Measurements from ENCODE around the gene HLX. TPM values are rescaled to one million over a fixed set of nuclear protein-coding genes. Genes with fewer than 3 reads are reported as not detected.

The HLX gene
- total and polyA plus RNA-seq, 7 donors = 3.2 to 11.6 (median 4.3) TPM

- TF ChIP-seq CTCF (IDR thresholded peaks at IDR 0.05) = no peak
- no peaks in the 10 kb centered on the region for H3K36me3 ChIP-seq (ENCODE audit: insufficient read depth in 1 of 2, low read depth in 1 of 2)
- ATAC-seq (no peak), DNase-seq (no peak)
- no peak overlapping the region for H3K27ac ChIP-seq
- H3K27me3 ChIP-seq (ENCODE audit: insufficient read depth in 3 of 3, low read length in 2 of 3) = no peaks in the 10 kb centered on the region
- no peaks in the 10 kb centered on the region for H3K9me3 ChIP-seq
- peaks cover 11% of the 10 kb centered on the region for H3K4me1 ChIP-seq
- no peak overlapping the region for H3K4me3 ChIP-seq
- intact Hi-C loops (cut with DNase I) = loop anchor here (2.0 to 10.0 kb wide), 4 partner anchors 329 to 1582 kb away; no protein-coding TSS in a partner anchor
- 80 to 85% (median 84%) methylated on average over 2 of the region's 2 CpGs for WGBS, 3 donors
These were observed 6.2 kb upstream of the HLX start for GRCh38 chr1:220873087-220873486.

GRCh38 chr1:220873868-220874655 is 5.2 kb upstream of the HLX start:
- H3K27me3 ChIP-seq (ENCODE audit: insufficient read depth in 3 of 3, low read length in 2 of 3) = no peaks in the 10 kb centered on the region
- intact Hi-C loops (cut with DNase I) = loop anchor here (2.0 to 10.0 kb wide), 4 partner anchors 328 to 1581 kb away; no protein-coding TSS in a partner anchor
- H3K4me1 ChIP-seq = peaks cover 11% of the 10 kb centered on the region
- H3K9me3 ChIP-seq = no peaks in the 10 kb centered on the region
- H3K36me3 ChIP-seq (ENCODE audit: insufficient read depth in 1 of 2, low read depth in 1 of 2) = no peaks in the 10 kb centered on the region
- H3K27ac ChIP-seq = no peak overlapping the region
- no peak overlapping the region for H3K4me3 ChIP-seq
- ATAC-seq (peak in 3 of 4 donors; percentile 28 to 50 (median 46)), DNase-seq (peak in 1 of 2 donors; percentile 42)
- 25 to 31% (median 29%) methylated on average over 8 of the region's 8 CpGs for WGBS, 3 donors
- TF ChIP-seq CTCF (IDR thresholded peaks at IDR 0.05) = peak; percentile 65

GRCh38 chr1:220875260-220875659 is 4.0 kb upstream of the HLX start:
- no peak for TF ChIP-seq CTCF (IDR thresholded peaks at IDR 0.05)
- intact Hi-C loops (cut with DNase I) = loop anchor here (1.0 to 10.0 kb wide), 2 partner anchors 328 to 1580 kb away; no protein-coding TSS in a partner anchor
- ATAC-seq = no peak
- Histone ChIP-seq H3K36me3 (ENCODE audit: insufficient read depth in 1 of 2, low read depth in 1 of 2) (no peaks in the 10 kb centered on the region), H3K4me1 (peaks cover 11% of the 10 kb centered on the region), H3K27ac (no peak overlapping the region), H3K4me3 (no peak overlapping the region), H3K27me3 (ENCODE audit: insufficient read depth in 3 of 3, low read length in 2 of 3) (no peaks in the 10 kb centered on the region), H3K9me3 (no peaks in the 10 kb centered on the region)
- 87 to 93% (median 89%) methylated on average over 1 of the region's 1 CpG for WGBS, 3 donors
- DNase-seq = no peak

GRCh38 chr1:220876511-220877376 is 2.5 kb upstream of the HLX start:
- H3K27ac ChIP-seq = peak overlapping the region; percentile 90
- no peak for ATAC-seq
- TF ChIP-seq CTCF (IDR thresholded peaks at IDR 0.05) = no peak
- peaks cover 13% of the 10 kb centered on the region for H3K4me1 ChIP-seq
- H3K36me3 ChIP-seq (ENCODE audit: insufficient read depth in 1 of 2, low read depth in 1 of 2) = peaks cover 0 to 6% of the 10 kb centered on the region in 2 donors
- H3K4me3 ChIP-seq = peak overlapping the region; percentile 100
- intact Hi-C loops (cut with DNase I) = loop anchor here in 1 of 2 donors (10.0 kb wide), 1 partner anchor 1578 kb away; no protein-coding TSS in a partner anchor
- H3K9me3 ChIP-seq = no peaks in the 10 kb centered on the region
- DNase-seq = peak in 1 of 2 donors; percentile 53
- WGBS, 3 donors = 49 to 66% (median 60%) methylated on average over 49 to 54 of the region's 54 CpGs
- H3K27me3 ChIP-seq (ENCODE audit: insufficient read depth in 3 of 3, low read length in 2 of 3) = no peaks in the 10 kb centered on the region

Measured in psoas muscle (tissue), 8 donors.